Activated T-helper 17 cell treated with anti-CD3 and anti-CD28 coated beads, Interleukin-2, amount 50 U/mL, for 72 hours (primary cell): ENCODE data around the gene SORL1-AS1.

Source experiments
- ATAC-seq: fragments of 150-1000 bp; cut with Tn5 transposase; replicated peaks from 2 replicates; pipeline ENCODE4 v1.10.0; 2021; ENCODE audit warnings: mild to moderate bottlenecking, moderate library complexity
- H3K27ac Mint-ChIP-seq: one replicate; pipeline ENCODE4 v1.8.0; 2022; ENCODE audit warnings: mixed read lengths
- H3K27me3 Mint-ChIP-seq: one replicate; pipeline ENCODE4 v1.8.0; 2022; ENCODE audit warnings: mixed read lengths
- H3K36me3 Mint-ChIP-seq: one replicate; pipeline ENCODE4 v1.8.0; 2022; ENCODE audit warnings: low read depth, mild to moderate bottlenecking, mixed read lengths
- H3K4me1 Mint-ChIP-seq: one replicate; pipeline ENCODE4 v1.8.0; 2022; ENCODE audit warnings: mixed read lengths
- H3K4me3 Mint-ChIP-seq: one replicate; pipeline ENCODE4 v1.8.0; 2022; ENCODE audit warnings: mild to moderate bottlenecking, mixed read lengths
- H3K9me3 Mint-ChIP-seq: one replicate; pipeline ENCODE4 v1.8.0; 2022; ENCODE audit warnings: mixed read lengths

Gene SORL1-AS1

GRCh38 chr11:121466063-121466794 lies 13.5 kb upstream of the SORL1-AS1 start:
- Mint-ChIP-seq H3K27me3 (no peaks in the 10 kb centered on the region), H3K9me3 (no peaks in the 10 kb centered on the region), H3K27ac (peak overlapping the region; percentile 87), H3K4me1 (peaks cover 59% of the 10 kb centered on the region), H3K36me3 (peaks cover 28% of the 10 kb centered on the region), H3K4me3 (peak overlapping the region; percentile 92)
- peak; percentile 5 for ATAC-seq

- ATAC-seq = no peak
- Mint-ChIP-seq H3K27ac (peak overlapping the region; percentile 87), H3K36me3 (peaks cover 23% of the 10 kb centered on the region), H3K9me3 (no peaks in the 10 kb centered on the region), H3K4me1 (peaks cover 59% of the 10 kb centered on the region), H3K4me3 (peak overlapping the region; percentile 92), H3K27me3 (no peaks in the 10 kb centered on the region)
These were observed 12.9 kb upstream of the SORL1-AS1 start for GRCh38 chr11:121465709-121466062.

GRCh38 chr11:121464352-121464946 lies 11.7 kb upstream of the SORL1-AS1 start:
- peak; percentile 77 for ATAC-seq
- Mint-ChIP-seq H3K27me3 (no peaks in the 10 kb centered on the region), H3K9me3 (no peaks in the 10 kb centered on the region), H3K4me1 (peaks cover 61% of the 10 kb centered on the region), H3K36me3 (peaks cover 10% of the 10 kb centered on the region), H3K4me3 (peak overlapping the region; percentile 92), H3K27ac (peak overlapping the region; percentile 87)

GRCh38 chr11:121463689-121464335 lies 11.0 kb upstream of the SORL1-AS1 start:
- Mint-ChIP-seq H3K27ac (peak overlapping the region; percentile 87), H3K9me3 (no peaks in the 10 kb centered on the region), H3K4me1 (peaks cover 64% of the 10 kb centered on the region), H3K27me3 (no peaks in the 10 kb centered on the region), H3K36me3 (peaks cover 8% of the 10 kb centered on the region), H3K4me3 (peak overlapping the region; percentile 92)
- no peak for ATAC-seq

GRCh38 chr11:121461843-121462242 lies 9.1 kb upstream of the SORL1-AS1 start:
- Mint-ChIP-seq H3K36me3 (peaks cover 12% of the 10 kb centered on the region), H3K27ac (peak overlapping the region; percentile 87), H3K4me3 (peak overlapping the region; percentile 92), H3K27me3 (no peaks in the 10 kb centered on the region), H3K9me3 (no peaks in the 10 kb centered on the region), H3K4me1 (peaks cover 73% of the 10 kb centered on the region)
- ATAC-seq = no peak

- peaks cover 14% of the 10 kb centered on the region for H3K36me3 Mint-ChIP-seq
- H3K4me3 Mint-ChIP-seq = peak overlapping the region; percentile 92
- ATAC-seq = no peak
- H3K27ac Mint-ChIP-seq = peak overlapping the region; percentile 87
- peaks cover 73% of the 10 kb centered on the region for H3K4me1 Mint-ChIP-seq
- H3K27me3 Mint-ChIP-seq = no peaks in the 10 kb centered on the region
- no peaks in the 10 kb centered on the region for H3K9me3 Mint-ChIP-seq
These were observed 8.3 kb upstream of the SORL1-AS1 start for GRCh38 chr11:121460941-121461514.

GRCh38 chr11:121459413-121460017 lies 6.7 kb upstream of the SORL1-AS1 start:
- H3K4me3 Mint-ChIP-seq = peak overlapping the region; percentile 92
- H3K36me3 Mint-ChIP-seq = peaks cover 22% of the 10 kb centered on the region
- no peaks in the 10 kb centered on the region for H3K9me3 Mint-ChIP-seq
- H3K4me1 Mint-ChIP-seq = peaks cover 75% of the 10 kb centered on the region
- peak overlapping the region; percentile 7 for H3K27ac Mint-ChIP-seq
- H3K27me3 Mint-ChIP-seq = no peaks in the 10 kb centered on the region
- ATAC-seq = no peak

GRCh38 chr11:121458551-121458950 lies 5.8 kb upstream of the SORL1-AS1 start:
- Mint-ChIP-seq H3K27ac (peak overlapping the region; percentile 7), H3K4me3 (peak overlapping the region; percentile 92), H3K9me3 (no peaks in the 10 kb centered on the region), H3K4me1 (peaks cover 78% of the 10 kb centered on the region), H3K27me3 (no peaks in the 10 kb centered on the region), H3K36me3 (peaks cover 28% of the 10 kb centered on the region)
- no peak for ATAC-seq

- H3K27me3 Mint-ChIP-seq = no peaks in the 10 kb centered on the region
- peaks cover 30% of the 10 kb centered on the region for H3K36me3 Mint-ChIP-seq
- H3K27ac Mint-ChIP-seq = peak overlapping the region; percentile 78
- H3K9me3 Mint-ChIP-seq = no peaks in the 10 kb centered on the region
- H3K4me3 Mint-ChIP-seq = peak overlapping the region; percentile 92
- H3K4me1 Mint-ChIP-seq = peaks cover 63% of the 10 kb centered on the region
- no peak for ATAC-seq
These were observed 4.2 kb upstream of the SORL1-AS1 start for GRCh38 chr11:121456816-121457431.

GRCh38 chr11:121456151-121456550 lies 3.4 kb upstream of the SORL1-AS1 start:
- Mint-ChIP-seq H3K27ac (peak overlapping the region; percentile 92), H3K27me3 (no peaks in the 10 kb centered on the region), H3K9me3 (no peaks in the 10 kb centered on the region), H3K36me3 (peaks cover 35% of the 10 kb centered on the region), H3K4me1 (peaks cover 60% of the 10 kb centered on the region), H3K4me3 (peak overlapping the region; percentile 92)
- ATAC-seq = no peak

GRCh38 chr11:121455115-121455514 lies 2.3 kb upstream of the SORL1-AS1 start:
- no peaks in the 10 kb centered on the region for H3K9me3 Mint-ChIP-seq
- H3K27me3 Mint-ChIP-seq = no peaks in the 10 kb centered on the region
- peaks cover 35% of the 10 kb centered on the region for H3K36me3 Mint-ChIP-seq
- no peak for ATAC-seq
- H3K4me1 Mint-ChIP-seq = peaks cover 67% of the 10 kb centered on the region
- H3K4me3 Mint-ChIP-seq = peak overlapping the region; percentile 92
- H3K27ac Mint-ChIP-seq = peak overlapping the region; percentile 92

- ATAC-seq = no peak
- Mint-ChIP-seq H3K9me3 (no peaks in the 10 kb centered on the region), H3K27ac (peak overlapping the region; percentile 92), H3K27me3 (no peaks in the 10 kb centered on the region), H3K4me3 (peak overlapping the region; percentile 92), H3K36me3 (peaks cover 35% of the 10 kb centered on the region), H3K4me1 (peaks cover 67% of the 10 kb centered on the region)
These were observed 977 bp upstream of the SORL1-AS1 start for GRCh38 chr11:121453589-121454299.

GRCh38 chr11:121451986-121452608 lies 670 bp downstream of the SORL1-AS1 start, which contains the start of gene SORL1:
Gene SORL1 (plus strand): TSS chr11:121452314. CDS start chr11:121452332, 18 bp downstream.
- H3K4me1 Mint-ChIP-seq = peaks cover 61% of the 10 kb centered on the region
- peak within 1 kb of the TSS; percentile 92 for H3K4me3 Mint-ChIP-seq
- H3K27me3 Mint-ChIP-seq = no peaks in the 10 kb centered on the region
- no peaks in the 10 kb centered on the region for H3K9me3 Mint-ChIP-seq
- ATAC-seq = peak; percentile 61
- H3K36me3 Mint-ChIP-seq = peaks cover 33% of the 10 kb centered on the region
- peak within 1 kb of the TSS; percentile 92 for H3K27ac Mint-ChIP-seq
